Activated CD4-positive, alpha-beta T cell treated with anti-CD3 and anti-CD28 coated beads for 36 hours (primary cell): ENCODE results near the gene MRPS5. TPM values are rescaled to one million over a fixed set of nuclear protein-coding genes. Genes with fewer than 3 reads are reported as not detected.

Experiments
- ATAC-seq: fragments of 200-7000 bp; cut with Tn5 transposase; one replicate; pipeline ENCODE4 v1.10.0; 2021; ENCODE audit warnings: mild to moderate bottlenecking, moderate library complexity
- CTCF ChIA-PET: fragments of 350-600 bp; sonication (Branson Sonifier 250); formaldehyde crosslinking; loops from one replicate; lab custom pipeline; 2021; ENCODE audit warnings: antibody characterized with exemption; lab: Charles Lee
- POLR2A ChIA-PET: fragments of 350-600 bp; sonication (Branson Sonifier 250); formaldehyde crosslinking; loops from one replicate; lab custom pipeline; 2021; ENCODE audit warnings: antibody characterized with exemption, inconsistent platforms; lab: Charles Lee
- DNase-seq: peaks from one replicate; pipeline ENCODE4 v3.0.0-alpha.2; 2020
- H3K27ac Mint-ChIP-seq: one replicate; pipeline ENCODE4 v1.8.0; 2021; ENCODE audit warnings: mixed read lengths
- H3K27me3 Mint-ChIP-seq: one replicate; pipeline ENCODE4 v1.8.0; 2021; ENCODE audit warnings: mixed read lengths
- H3K36me3 Mint-ChIP-seq: one replicate; pipeline ENCODE4 v1.8.0; 2021; ENCODE audit warnings: low read depth, mixed read lengths
- H3K4me1 Mint-ChIP-seq: one replicate; pipeline ENCODE4 v1.8.0; 2021; ENCODE audit warnings: mixed read lengths
- H3K4me3 Mint-ChIP-seq: one replicate; pipeline ENCODE4 v1.8.0; 2021; ENCODE audit warnings: mild to moderate bottlenecking, moderate library complexity, mixed read lengths
- H3K9me3 Mint-ChIP-seq: one replicate; pipeline ENCODE4 v1.8.0; 2021; ENCODE audit warnings: low read depth, mixed read lengths
- intact Hi-C, 2 experiments: fragments of 100-400 bp; cut with DNase I in 1 of 2; cut with micrococcal nuclease in 1 of 2; formaldehyde crosslinking; loops; one replicate each; pipeline versions ENCODE4 v1.14.2 to v1.15.1; 2022 to 2024; cut with DNase I, micrococcal nuclease
- total RNA-seq, 2 experiments: library from RNA; stranded (reverse); gene quantifications; one replicate each; pipeline ENCODE4 v1.2.3, GENCODE V29; 2021

MRPS5 gene
- total RNA-seq, 2 experiments from 2014 or later = 90.7 to 97.1 TPM

- no peaks in the 10 kb centered on the region for H3K27me3 Mint-ChIP-seq
- intact Hi-C loops = no loop called here
- ATAC-seq (peak; percentile 33), DNase-seq (no peak)
- H3K4me1 Mint-ChIP-seq = peaks cover 18% of the 10 kb centered on the region
- POLR2A ChIA-PET = no interaction called here
- no peak overlapping the region for H3K4me3 Mint-ChIP-seq
- no peak overlapping the region for H3K27ac Mint-ChIP-seq
- peaks cover 58% of the 10 kb centered on the region for H3K36me3 Mint-ChIP-seq
- no peaks in the 10 kb centered on the region for H3K9me3 Mint-ChIP-seq
- CTCF ChIA-PET = interaction anchor here (0.6 kb wide), 1 partner anchor 12 kb away, joined by 3 read pairs; no protein-coding TSS in a partner anchor
Measured at GRCh38 chr2:95091885-95092555, 29.6 kb downstream of the MRPS5 start.

GRCh38 chr2:95087379-95087778 lies 34.2 kb downstream of the MRPS5 start:
- H3K36me3 Mint-ChIP-seq = peaks cover 35% of the 10 kb centered on the region

GRCh38 chr2:95086017-95086416 lies 35.6 kb downstream of the MRPS5 start:
- no peak overlapping the region for H3K27ac Mint-ChIP-seq
- intact Hi-C loops = no loop called here
- H3K4me3 Mint-ChIP-seq = no peak overlapping the region
- no peaks in the 10 kb centered on the region for H3K9me3 Mint-ChIP-seq
- ChIA-PET CTCF (interaction anchor here (1.0 kb wide), 1 partner anchor 9 kb away, joined by 4 read pairs; no protein-coding TSS in a partner anchor), POLR2A (no interaction called here)
- no peaks in the 10 kb centered on the region for H3K27me3 Mint-ChIP-seq
- no peaks in the 10 kb centered on the region for H3K4me1 Mint-ChIP-seq
- DNase-seq = no peak
- peaks cover 26% of the 10 kb centered on the region for H3K36me3 Mint-ChIP-seq
- no peak for ATAC-seq

More at GRCh38 chr2:95087379-95087778, 34.2 kb downstream of the MRPS5 start:
- Mint-ChIP-seq H3K4me3 (no peak overlapping the region), H3K27me3 (no peaks in the 10 kb centered on the region), H3K4me1 (no peaks in the 10 kb centered on the region), H3K27ac (no peak overlapping the region), H3K9me3 (no peaks in the 10 kb centered on the region)
- CTCF ChIA-PET = interaction anchor here (1.0 kb wide), 1 partner anchor 9 kb away, joined by 3 read pairs; no protein-coding TSS in a partner anchor
- POLR2A ChIA-PET = interaction anchor here (0.6 kb wide), 1 partner anchor 18 kb away, joined by 4 read pairs; no protein-coding TSS in a partner anchor
- intact Hi-C loops = no loop called here
- ATAC-seq (no peak), DNase-seq (no peak)

GRCh38 chr2:95082477-95082876 lies 39.1 kb downstream of the MRPS5 start:
- ChIA-PET POLR2A (no interaction called here), CTCF (interaction anchor here (1.7 to 10.4 kb wide), 2 partner anchors 33 to 59 kb away, joined by 10 to 291 read pairs; partner anchors contain the start of gene MAL)
- Mint-ChIP-seq H3K4me1 (peaks cover 26% of the 10 kb centered on the region), H3K27me3 (no peaks in the 10 kb centered on the region), H3K4me3 (no peak overlapping the region), H3K9me3 (no peaks in the 10 kb centered on the region), H3K27ac (no peak overlapping the region), H3K36me3 (peaks cover 18% of the 10 kb centered on the region)
- no peak for DNase-seq
- intact Hi-C loops = no loop called here
- no peak for ATAC-seq

GRCh38 chr2:95079199-95079683 lies 42.4 kb downstream of the MRPS5 start:
- H3K4me3 Mint-ChIP-seq = no peak overlapping the region
- peaks cover 56% of the 10 kb centered on the region for H3K4me1 Mint-ChIP-seq

GRCh38 chr2:95077861-95078603 lies 43.6 kb downstream of the MRPS5 start:
- ChIA-PET POLR2A (interaction anchor here (0.6 to 2.7 kb wide), 3 partner anchors 46 to 55 kb away, joined by 3 to 11 read pairs (median 3); no protein-coding TSS in a partner anchor), CTCF (interaction anchor here (0.6 to 10.4 kb wide), 15 partner anchors 9 to 216 kb away, joined by 3 to 291 read pairs (median 9); partner anchors contain the start of genes MAL and MRPS5)
- Mint-ChIP-seq H3K27me3 (no peaks in the 10 kb centered on the region), H3K4me1 (peaks cover 68% of the 10 kb centered on the region), H3K4me3 (no peak overlapping the region), H3K9me3 (no peaks in the 10 kb centered on the region), H3K27ac (peak overlapping the region; percentile 24), H3K36me3 (no peaks in the 10 kb centered on the region)
- no peak for DNase-seq
- ATAC-seq = no peak
- intact Hi-C loops = loop anchor here (2.0 to 5.0 kb wide), 5 partner anchors 27 to 79 kb away; partner anchors contain the start of gene ZNF514 (in 1 of the 2)

More at GRCh38 chr2:95079199-95079683, 42.4 kb downstream of the MRPS5 start:
- H3K27ac Mint-ChIP-seq = peak overlapping the region; percentile 13
- intact Hi-C loops = loop anchor here in 1 of 2 experiments (5.0 kb wide), 2 partner anchors 37 to 78 kb away; partner anchors contain the start of gene ZNF514
- no peaks in the 10 kb centered on the region for H3K27me3 Mint-ChIP-seq
- H3K9me3 Mint-ChIP-seq = no peaks in the 10 kb centered on the region
- CTCF ChIA-PET = interaction anchor here (0.8 to 10.4 kb wide), 17 partner anchors 8 to 92 kb away, joined by 3 to 291 read pairs (median 5); partner anchors contain the start of genes MAL and MRPS5
- H3K36me3 Mint-ChIP-seq = no peaks in the 10 kb centered on the region
- DNase-seq (peak; percentile 67), ATAC-seq (peak; percentile 38)
- POLR2A ChIA-PET = interaction anchor here (0.5 to 2.7 kb wide), 4 partner anchors 23 to 1067 kb away, joined by 3 to 11 read pairs (median 5); no protein-coding TSS in a partner anchor

GRCh38 chr2:95077530-95077825 lies 44.1 kb downstream of the MRPS5 start:
- H3K36me3 Mint-ChIP-seq = no peaks in the 10 kb centered on the region
- no peaks in the 10 kb centered on the region for H3K9me3 Mint-ChIP-seq
- ChIA-PET CTCF (interaction anchor here (0.8 to 10.4 kb wide), 12 partner anchors 11 to 91 kb away, joined by 3 to 291 read pairs (median 14); partner anchors contain the start of genes MAL and MRPS5), POLR2A (no interaction called here)
- peaks cover 71% of the 10 kb centered on the region for H3K4me1 Mint-ChIP-seq
- H3K27me3 Mint-ChIP-seq = no peaks in the 10 kb centered on the region
- peak overlapping the region; percentile 58 for H3K4me3 Mint-ChIP-seq
- H3K27ac Mint-ChIP-seq = peak overlapping the region; percentile 77
- DNase-seq (no peak), ATAC-seq (no peak)
- intact Hi-C loops = loop anchor here (2.0 to 5.0 kb wide), 5 partner anchors 27 to 80 kb away; partner anchors contain the start of gene ZNF514 (in 1 of the 2)

GRCh38 chr2:95076705-95077529 lies 44.7 kb downstream of the MRPS5 start:
- Mint-ChIP-seq H3K27ac (peak overlapping the region; percentile 78), H3K4me3 (peak overlapping the region; percentile 69), H3K4me1 (peaks cover 71% of the 10 kb centered on the region), H3K36me3 (no peaks in the 10 kb centered on the region), H3K27me3 (no peaks in the 10 kb centered on the region), H3K9me3 (no peaks in the 10 kb centered on the region)
- DNase-seq (peak; percentile 96), ATAC-seq (peak; percentile 77)
- CTCF ChIA-PET = interaction anchor here (0.6 to 10.4 kb wide), 20 partner anchors 9 to 93 kb away, joined by 3 to 291 read pairs (median 6); partner anchors contain the start of genes MAL, MRPS5, ZNF2 and ZNF514
- POLR2A ChIA-PET = no interaction called here
- intact Hi-C loops = loop anchor here (1.0 to 5.0 kb wide), 9 partner anchors 26 to 130 kb away; partner anchors contain the start of genes ZNF514 (in 1 of the 2) and ZNF892 (in 1 of the 2)

- Mint-ChIP-seq H3K4me3 (peak overlapping the region; percentile 69), H3K36me3 (no peaks in the 10 kb centered on the region), H3K9me3 (no peaks in the 10 kb centered on the region), H3K4me1 (peaks cover 71% of the 10 kb centered on the region), H3K27ac (peak overlapping the region; percentile 89), H3K27me3 (no peaks in the 10 kb centered on the region)
- no peak for DNase-seq
- POLR2A ChIA-PET = interaction anchor here (1.2 kb wide), 1 partner anchor 50 kb away, joined by 5 read pairs; no protein-coding TSS in a partner anchor
- intact Hi-C loops = loop anchor here (1.0 to 5.0 kb wide), 11 partner anchors 25 to 132 kb away; partner anchors contain the start of genes ZNF2 (in 1 of the 2), ZNF514 (in 1 of the 2) and ZNF892 (in 1 of the 2)
- ATAC-seq = no peak
- CTCF ChIA-PET = interaction anchor here (1.0 to 10.4 kb wide), 14 partner anchors 11 to 95 kb away, joined by 3 to 291 read pairs (median 6); partner anchors contain the start of genes MAL, ZNF2 and ZNF514
Measured at GRCh38 chr2:95075440-95076132, 46.0 kb downstream of the MRPS5 start.
